ENCODE measurements around the gene LMNTD1.
"Not testable (repeated sequence)": the region's sequence is repeated elsewhere in the genome, so short reads cannot be mapped to it uniquely, and the experiment has no call there.

Gene LMNTD1

DNA sequence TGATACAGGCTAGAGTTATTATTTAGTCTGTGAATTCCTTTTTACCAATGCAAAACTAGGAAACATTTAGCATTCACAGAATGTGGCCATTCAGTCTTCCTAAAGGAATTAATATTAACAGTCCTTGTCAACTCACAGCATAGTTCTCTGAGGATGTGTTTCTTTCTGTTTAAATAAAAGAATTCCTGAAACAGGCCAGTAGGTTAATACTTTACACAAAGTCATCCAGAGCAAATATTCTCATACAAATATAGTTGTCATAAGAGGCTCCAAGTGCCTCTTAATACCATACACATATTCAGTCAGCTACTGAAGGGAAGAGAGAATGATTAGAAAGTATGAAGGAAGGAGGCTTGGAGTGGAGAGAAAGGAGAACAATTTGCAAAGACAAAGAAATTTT, 120.1 kb downstream of the LMNTD1 start:
- H3K27ac ChIP-seq, result no peak overlapping the region
- TF ChIP-seq ZFX (IDR thresholded peaks at IDR 0.05), result no peak
- TF ChIP-seq, protein P1, sequence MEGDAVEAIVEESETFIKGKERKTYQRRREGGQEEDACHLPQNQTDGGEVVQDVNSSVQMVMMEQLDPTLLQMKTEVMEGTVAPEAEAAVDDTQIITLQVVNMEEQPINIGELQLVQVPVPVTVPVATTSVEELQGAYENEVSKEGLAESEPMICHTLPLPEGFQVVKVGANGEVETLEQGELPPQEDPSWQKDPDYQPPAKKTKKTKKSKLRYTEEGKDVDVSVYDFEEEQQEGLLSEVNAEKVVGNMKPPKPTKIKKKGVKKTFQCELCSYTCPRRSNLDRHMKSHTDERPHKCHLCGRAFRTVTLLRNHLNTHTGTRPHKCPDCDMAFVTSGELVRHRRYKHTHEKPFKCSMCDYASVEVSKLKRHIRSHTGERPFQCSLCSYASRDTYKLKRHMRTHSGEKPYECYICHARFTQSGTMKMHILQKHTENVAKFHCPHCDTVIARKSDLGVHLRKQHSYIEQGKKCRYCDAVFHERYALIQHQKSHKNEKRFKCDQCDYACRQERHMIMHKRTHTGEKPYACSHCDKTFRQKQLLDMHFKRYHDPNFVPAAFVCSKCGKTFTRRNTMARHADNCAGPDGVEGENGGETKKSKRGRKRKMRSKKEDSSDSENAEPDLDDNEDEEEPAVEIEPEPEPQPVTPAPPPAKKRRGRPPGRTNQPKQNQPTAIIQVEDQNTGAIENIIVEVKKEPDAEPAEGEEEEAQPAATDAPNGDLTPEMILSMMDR (conservative IDR thresholded peaks at IDR 0.05), result no peak

DNA sequence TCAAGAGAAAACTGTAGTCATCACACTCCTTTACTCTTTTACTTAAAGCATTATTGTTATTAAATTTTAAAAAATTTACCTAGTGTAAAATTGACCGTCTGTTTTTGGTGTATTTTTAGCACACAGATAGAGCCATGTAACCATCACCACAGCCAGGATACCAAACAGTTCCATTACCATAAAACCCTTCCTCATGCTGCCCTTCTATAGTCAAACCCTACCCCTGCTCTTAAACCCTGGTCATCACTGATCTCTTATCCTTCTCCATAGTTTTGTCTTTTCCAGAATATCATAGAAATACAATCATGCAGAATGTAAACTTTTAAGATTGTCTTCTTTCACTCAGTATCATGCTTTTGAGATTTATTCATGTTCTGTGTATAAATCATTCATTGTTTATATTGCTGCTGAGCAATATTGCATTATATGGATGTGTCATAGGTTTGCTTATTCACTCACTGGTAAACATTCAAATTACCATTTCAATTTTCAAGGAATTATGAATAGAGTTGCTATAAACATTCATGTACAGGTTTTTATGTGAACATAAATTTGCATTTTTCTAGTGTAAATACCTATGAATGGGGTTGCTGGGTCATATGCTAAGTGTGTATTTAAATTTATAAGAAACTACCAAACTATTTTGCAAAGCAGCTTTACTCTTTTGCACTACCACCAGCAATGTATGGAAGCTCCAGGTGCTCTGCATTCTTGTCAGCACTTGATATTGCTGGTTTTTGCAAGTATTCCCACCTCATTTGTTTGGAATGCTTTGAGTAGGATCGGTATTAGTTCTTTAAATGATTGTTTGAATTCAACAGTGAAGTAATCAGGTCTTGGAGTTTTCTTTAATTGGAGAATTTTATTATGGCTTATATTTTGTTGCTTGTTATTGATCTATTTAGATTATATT, 125.5 kb downstream of the LMNTD1 start:
- no peak overlapping the region for H3K27ac ChIP-seq

DNA sequence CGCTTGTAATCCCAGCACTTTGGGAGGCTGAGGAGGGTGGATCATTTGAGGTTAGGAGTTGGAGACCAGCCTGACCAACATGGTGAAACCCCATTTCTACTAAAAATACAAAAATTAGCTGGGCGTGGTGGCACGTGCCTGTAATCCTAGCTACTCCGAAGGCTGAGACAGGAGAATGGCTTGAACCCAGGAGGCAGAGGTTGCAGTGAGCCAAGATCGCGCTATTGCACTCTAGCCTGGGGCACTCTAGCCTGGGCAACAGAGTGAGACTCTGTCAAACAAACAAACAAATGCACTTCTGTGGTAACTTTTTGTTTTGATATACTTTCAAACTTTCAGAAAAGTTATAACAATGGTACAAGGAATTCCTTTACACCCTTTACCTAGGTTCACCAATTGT, 126.3 kb downstream of the LMNTD1 start:
- not testable (repeated sequence) for H3K27ac ChIP-seq

More for the DNA sequence above, 125.5 kb downstream of the LMNTD1 start:
- no peak for TF ChIP-seq ZFX (IDR thresholded peaks at IDR 0.05)
- TF ChIP-seq, protein P1 (conservative IDR thresholded peaks at IDR 0.05), result no peak

All from C4-2B (cell line).